Dedifferentiated amniotic fluid mesenchymal stem cell (primary cell): ENCODE data around the gene TLR9.
"Not testable (repeated sequence)": the region's sequence is repeated elsewhere in the genome, so short reads cannot be mapped to it uniquely, and the experiment has no call there.

Experiments
- DNase-seq: peaks from one replicate; pipeline ENCODE4 v3.0.0-alpha.2; 2016; ENCODE audit errors: extremely low spot score

The TLR9 gene

GRCh38 chr3:52195291-52195597, 30.2 kb downstream of the TLR9 start:
- no peak for DNase-seq

GRCh38 chr3:52194485-52195290, 30.8 kb downstream of the TLR9 start:
- DNase-seq, result no peak

DNA sequence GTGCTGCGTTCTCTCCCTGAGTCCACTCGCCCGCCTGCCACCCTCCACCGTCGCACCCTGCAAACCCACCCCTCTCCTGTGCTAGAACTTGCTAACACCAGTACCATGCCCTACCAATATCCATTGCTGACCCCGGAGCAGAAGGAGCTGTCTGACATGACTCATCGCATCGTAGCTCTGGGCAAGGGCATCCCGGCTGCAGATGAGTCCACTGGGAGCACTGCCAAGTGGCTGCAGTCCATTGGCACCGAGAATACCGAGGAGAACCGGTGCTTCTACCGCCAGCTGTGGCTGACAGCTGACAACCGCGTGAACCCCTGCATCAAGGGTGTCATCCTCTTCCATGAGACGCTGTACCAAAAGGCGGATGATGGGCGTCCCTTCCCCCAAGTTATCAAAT, 32.4 kb downstream of the TLR9 start:
- DNase-seq, result no peak

DNA sequence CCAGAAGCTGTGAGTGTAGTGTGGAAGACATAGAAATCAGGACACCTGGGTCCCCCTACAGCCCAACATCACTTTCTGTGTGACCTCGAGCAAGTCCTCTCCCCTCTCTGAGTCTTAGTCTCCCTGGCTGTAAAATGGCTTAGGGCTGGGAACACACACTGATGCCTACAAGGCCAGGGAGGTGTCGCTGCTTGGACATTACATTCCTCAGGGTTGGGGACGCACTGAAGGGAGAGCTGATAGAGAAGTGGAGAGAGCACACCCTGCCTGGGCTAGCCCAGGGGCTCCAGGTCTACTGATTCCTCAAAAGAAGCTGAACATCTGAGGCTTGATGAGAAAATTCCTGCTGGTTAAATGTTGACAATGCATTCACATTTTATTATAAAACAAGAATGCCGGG, 33.8 kb downstream of the TLR9 start:
- DNase-seq, result no peak

- DNase-seq, result no peak
Observed at GRCh38 chr3:52190294-52191074, 35.0 kb downstream of the TLR9 start.

DNA sequence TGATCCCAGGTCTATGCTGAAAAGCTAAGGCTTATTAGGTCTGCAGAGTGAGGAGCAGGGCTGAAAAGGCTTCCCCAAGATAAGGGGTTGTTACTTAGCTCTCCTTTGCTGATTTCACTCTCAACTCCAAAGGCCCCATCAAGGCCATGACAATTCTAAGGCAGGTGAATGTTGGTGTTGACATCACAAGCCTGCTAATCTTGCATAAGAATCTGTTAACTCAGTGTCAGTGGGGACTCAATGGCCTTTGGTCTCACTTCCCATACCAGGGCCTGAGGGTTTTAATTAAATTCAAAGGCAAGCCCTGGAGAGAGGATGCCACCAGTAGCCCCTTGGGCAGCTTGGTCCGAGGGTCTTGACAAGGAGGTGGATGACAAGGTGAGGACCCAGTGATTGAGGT, 36.9 kb downstream of the TLR9 start:
- DNase-seq, result no peak

DNA sequence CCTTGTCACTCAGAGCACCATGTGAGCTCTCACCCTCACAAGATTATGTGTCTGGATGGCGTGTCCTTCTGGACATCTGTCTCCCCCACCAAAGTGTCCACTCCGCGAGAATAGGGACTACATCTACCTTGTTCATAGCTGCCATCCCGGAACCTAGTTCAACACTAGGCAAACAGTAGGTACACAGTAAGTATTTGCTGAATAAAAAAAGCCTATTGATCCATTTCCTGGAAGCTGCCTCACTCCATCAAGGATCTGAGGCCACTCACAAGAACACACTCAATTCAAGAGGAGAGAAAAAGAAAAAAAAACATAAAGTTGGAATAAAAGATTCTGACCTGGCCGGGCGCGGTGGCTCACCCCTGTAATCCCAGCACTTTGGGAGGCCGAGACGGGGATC, 38.7 kb downstream of the TLR9 start:
- DNase-seq, result no peak

DNA sequence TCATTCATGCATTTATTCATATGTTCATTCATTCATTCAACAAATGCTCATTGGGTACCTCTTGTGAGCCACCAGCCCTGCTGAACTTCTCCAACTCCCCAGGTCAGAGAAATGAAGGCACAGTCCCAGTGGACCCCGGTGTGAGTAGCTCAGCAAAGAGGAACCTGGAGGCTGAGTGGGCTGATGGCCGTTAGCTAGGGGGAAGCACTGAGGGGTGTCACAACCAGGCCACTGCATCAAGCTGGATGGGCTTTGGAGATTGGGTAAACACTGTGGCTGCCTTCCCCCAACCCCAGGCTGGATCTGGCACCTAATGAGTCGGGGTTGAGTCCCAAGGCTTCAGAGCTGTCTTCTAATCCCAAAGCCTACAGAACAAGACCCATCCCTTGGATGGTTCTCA, 39.6 kb downstream of the TLR9 start:
- DNase-seq, result no peak

- DNase-seq, result no peak
Observed at GRCh38 chr3:52185311-52185710, 40.1 kb downstream of the TLR9 start.

- no peak for DNase-seq
Observed at GRCh38 chr3:52184690-52185089, 40.8 kb downstream of the TLR9 start.

GRCh38 chr3:52183786-52184445, 41.5 kb downstream of the TLR9 start:
- no peak for DNase-seq

- DNase-seq, result no peak
Observed at GRCh38 chr3:52182691-52183090, 42.8 kb downstream of the TLR9 start.

GRCh38 chr3:52182196-52182595, 43.2 kb downstream of the TLR9 start:
- no peak for DNase-seq

DNA sequence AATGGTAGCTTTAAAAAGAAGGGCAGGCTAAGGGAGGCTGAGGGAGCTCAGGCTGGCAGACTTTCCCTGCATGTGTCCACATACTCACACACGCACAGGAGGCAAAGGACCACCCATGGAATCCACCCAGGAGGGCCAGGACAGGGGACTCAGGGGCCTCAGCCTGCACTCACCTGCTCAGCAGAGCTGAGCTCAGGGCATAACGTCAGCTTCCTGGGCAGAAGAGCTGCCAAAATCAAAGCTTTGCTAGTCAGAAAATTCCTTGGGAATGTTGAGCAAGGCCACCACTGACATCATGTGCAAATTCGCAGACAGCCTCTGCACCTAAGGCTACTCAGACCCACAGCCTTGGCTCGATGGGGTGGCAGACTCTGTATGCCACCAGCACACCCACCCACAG, 43.9 kb downstream of the TLR9 start:
- no peak for DNase-seq

DNA sequence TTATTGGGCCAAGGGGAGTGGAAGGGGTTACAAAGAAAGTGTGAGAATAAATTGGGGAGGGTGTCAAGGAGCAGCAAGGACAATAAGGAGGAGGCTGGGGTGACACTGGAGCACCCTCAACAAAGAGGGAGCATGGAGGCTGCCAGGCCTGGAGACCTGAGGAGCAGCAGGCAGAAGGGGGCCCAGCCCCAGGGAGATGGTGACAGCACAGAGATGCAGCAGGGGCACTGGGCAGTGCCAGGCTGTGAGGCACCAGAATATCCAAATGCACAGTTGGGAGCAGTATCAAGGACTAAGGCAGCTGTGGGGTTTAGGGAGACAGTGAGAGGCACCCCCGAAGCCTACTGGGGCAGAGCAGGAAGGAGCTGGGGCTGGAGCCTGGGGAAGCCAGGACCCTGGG, 46.9 kb downstream of the TLR9 start:
- DNase-seq, result no peak

DNA sequence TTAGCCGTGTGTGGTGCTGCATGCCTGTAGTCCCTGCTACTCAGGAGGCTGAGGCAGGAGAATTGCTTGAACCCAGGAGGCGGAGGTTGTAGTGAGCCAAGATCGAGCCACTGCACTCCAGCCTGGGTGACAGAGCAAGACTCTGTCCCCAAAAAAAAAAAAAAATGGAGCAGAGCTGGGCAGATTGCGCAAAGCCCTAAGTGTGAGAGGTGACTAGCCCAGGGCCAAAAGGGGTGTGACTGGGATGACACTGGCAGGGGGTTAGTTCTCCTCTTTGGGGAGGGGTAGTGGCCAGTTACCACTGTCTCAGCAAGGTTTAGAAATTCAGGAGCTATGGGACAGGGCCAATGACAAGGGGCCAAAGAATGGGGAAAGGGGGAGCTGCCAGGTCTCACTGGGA, 47.3 kb downstream of the TLR9 start:
- DNase-seq, result not testable (repeated sequence)

GRCh38 chr3:52177701-52178042, 47.8 kb downstream of the TLR9 start:
- no peak for DNase-seq

- no peak for DNase-seq
Observed at GRCh38 chr3:52176951-52177700, 48.3 kb downstream of the TLR9 start.

GRCh38 chr3:52176180-52176752, 49.2 kb downstream of the TLR9 start:
- no peak for DNase-seq

DNA sequence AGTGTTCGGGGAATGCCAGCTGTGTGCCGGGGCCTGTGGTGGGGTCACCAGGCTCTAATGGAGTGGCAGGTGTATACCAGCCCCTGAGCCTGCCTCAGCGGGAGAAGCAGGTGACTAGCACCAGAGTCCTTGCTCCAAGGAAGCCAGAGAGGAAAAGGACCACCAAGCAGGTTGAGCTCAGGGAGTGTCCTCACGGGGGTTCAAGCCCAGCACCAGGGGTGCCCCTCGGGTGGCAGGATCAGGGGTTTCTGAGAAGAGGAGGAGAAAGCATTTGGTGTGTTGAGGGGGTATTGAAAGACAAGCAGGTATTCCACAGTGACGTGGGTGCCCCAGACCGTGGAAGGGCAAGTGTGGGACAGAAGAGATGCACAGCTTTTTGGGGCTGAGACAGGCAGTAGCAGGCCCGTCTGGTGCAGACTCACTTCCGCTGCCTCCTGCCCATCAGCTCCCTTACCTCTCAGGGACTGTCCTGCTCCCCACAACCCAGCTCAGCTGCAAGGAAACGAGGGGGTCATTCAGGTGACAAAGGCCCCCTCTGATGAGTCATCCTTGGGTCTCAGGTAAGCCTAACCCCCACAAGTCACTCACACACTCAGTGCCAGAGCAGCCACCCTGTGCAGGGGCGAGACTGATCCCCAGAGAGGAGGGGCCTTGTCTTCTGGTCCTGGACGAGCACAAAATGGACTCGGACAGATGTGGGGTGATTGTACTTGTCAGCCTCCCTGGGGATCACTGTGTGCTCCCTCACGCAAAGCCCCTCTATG, 49.8 kb downstream of the TLR9 start:
- no peak for DNase-seq

DNA sequence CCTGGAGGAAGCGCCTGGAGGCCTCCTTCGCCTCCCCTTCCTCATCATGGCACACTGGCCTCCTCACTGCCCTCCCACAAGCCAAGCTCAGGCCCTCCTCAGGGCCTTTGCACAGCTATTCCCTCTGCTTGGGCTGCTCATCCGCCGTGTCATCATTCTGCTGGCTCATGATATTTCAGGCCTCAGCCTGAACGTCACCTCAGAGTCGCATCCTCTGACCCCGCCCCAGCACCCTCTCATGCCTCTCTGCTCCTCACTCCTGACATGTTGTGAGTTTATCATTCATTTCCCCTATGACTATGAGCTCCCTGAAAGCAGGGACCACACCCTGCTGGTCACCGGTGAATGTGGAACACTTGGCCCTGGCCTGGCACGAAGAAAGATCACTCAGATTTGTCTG, 50.5 kb downstream of the TLR9 start:
- DNase-seq, result no peak
